ENCODE results near the gene TBC1D20.

DNA sequence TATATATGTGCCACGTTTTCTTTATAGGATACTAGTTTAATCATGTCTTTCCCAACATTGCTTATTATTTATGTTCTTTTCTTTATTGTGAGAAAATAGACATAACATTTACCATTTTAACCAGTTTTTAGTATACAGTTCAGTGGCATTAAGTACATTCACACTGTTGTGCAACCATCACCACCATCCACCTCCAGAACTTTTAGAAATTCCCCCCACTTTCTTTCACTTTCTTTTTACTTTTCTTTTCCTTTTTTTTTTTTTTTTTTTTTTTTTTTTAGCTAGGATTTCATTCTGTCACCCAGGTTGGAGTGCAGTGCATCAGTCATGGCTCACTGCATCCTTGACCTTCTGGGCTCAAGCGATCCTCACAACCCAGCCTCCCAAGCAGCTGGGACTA, 35.8 kb downstream of the TBC1D20 start:
- TF ChIP-seq, protein P1, sequence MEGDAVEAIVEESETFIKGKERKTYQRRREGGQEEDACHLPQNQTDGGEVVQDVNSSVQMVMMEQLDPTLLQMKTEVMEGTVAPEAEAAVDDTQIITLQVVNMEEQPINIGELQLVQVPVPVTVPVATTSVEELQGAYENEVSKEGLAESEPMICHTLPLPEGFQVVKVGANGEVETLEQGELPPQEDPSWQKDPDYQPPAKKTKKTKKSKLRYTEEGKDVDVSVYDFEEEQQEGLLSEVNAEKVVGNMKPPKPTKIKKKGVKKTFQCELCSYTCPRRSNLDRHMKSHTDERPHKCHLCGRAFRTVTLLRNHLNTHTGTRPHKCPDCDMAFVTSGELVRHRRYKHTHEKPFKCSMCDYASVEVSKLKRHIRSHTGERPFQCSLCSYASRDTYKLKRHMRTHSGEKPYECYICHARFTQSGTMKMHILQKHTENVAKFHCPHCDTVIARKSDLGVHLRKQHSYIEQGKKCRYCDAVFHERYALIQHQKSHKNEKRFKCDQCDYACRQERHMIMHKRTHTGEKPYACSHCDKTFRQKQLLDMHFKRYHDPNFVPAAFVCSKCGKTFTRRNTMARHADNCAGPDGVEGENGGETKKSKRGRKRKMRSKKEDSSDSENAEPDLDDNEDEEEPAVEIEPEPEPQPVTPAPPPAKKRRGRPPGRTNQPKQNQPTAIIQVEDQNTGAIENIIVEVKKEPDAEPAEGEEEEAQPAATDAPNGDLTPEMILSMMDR (IDR thresholded peaks at IDR 0.05) = no peak
- no peak for TF ChIP-seq ZFX (IDR thresholded peaks at IDR 0.05; ENCODE audit: borderline replicate concordance)

Data from 22Rv1 (cell line).